ENCODE data around the gene OMP.

Gene OMP

GRCh38 chr11:77069336-77069968, 33.2 kb upstream of the OMP start:
- TF ChIP-seq CTCF (conservative IDR thresholded peaks at IDR 0.05; ENCODE audit: low read length) (no peak), EZH2phosphoT487 (IDR thresholded peaks at IDR 0.05; ENCODE audit: borderline replicate concordance) (no peak)
- no peaks in the 10 kb centered on the region for H3K9me2 ChIP-seq (replicated peaks; ENCODE audit: low read depth, low read length)
- peak overlapping the region; percentile 92 for H3K4me2 ChIP-seq (ENCODE audit: low read depth, low read length, poor library complexity, severe bottlenecking)
- peaks cover 75% of the 10 kb centered on the region for H3K4me1 ChIP-seq (ENCODE audit: insufficient read depth, low read length, poor library complexity, severe bottlenecking)
- no peaks in the 10 kb centered on the region for H3F3A ChIP-seq (ENCODE audit: low read depth)
- peaks cover 39% of the 10 kb centered on the region for H3K79me2 ChIP-seq (ENCODE audit: insufficient read depth, low read length)
- H3K9me3 ChIP-seq (ENCODE audit: insufficient read depth, low read depth, low read length), result no peaks in the 10 kb centered on the region
- H3K27me3 ChIP-seq (ENCODE audit: insufficient read depth, low read length, poor library complexity, severe bottlenecking), result no peaks in the 10 kb centered on the region
- peaks cover 7% of the 10 kb centered on the region for H4K20me1 ChIP-seq (ENCODE audit: insufficient read depth, low read length, poor library complexity, severe bottlenecking)
- H3K4me3 ChIP-seq (ENCODE audit: low read length, poor library complexity, severe bottlenecking), result peak overlapping the region; percentile 11
- H3K36me3 ChIP-seq (ENCODE audit: insufficient read depth, low read length), result no peaks in the 10 kb centered on the region
- no peak overlapping the region for H2AFZ ChIP-seq (ENCODE audit: low read length)
- H3K9ac ChIP-seq (ENCODE audit: low read depth, low read length, poor library complexity, severe bottlenecking), result peak overlapping the region; percentile 75

GRCh38 chr11:77069969-77070582, 32.6 kb upstream of the OMP start:
- Histone ChIP-seq H3K9me3 (ENCODE audit: insufficient read depth, low read depth, low read length) (no peaks in the 10 kb centered on the region), H4K20me1 (ENCODE audit: insufficient read depth, low read length, poor library complexity, severe bottlenecking) (peaks cover 7% of the 10 kb centered on the region), H3K9ac (ENCODE audit: low read depth, low read length, poor library complexity, severe bottlenecking) (no peak overlapping the region), H3K9me2 (replicated peaks; ENCODE audit: low read depth, low read length) (no peaks in the 10 kb centered on the region), H3K4me2 (ENCODE audit: low read depth, low read length, poor library complexity, severe bottlenecking) (peak overlapping the region; percentile 92), H3K79me2 (ENCODE audit: insufficient read depth, low read length) (peaks cover 44% of the 10 kb centered on the region), H3K4me1 (ENCODE audit: insufficient read depth, low read length, poor library complexity, severe bottlenecking) (peaks cover 81% of the 10 kb centered on the region), H3K36me3 (ENCODE audit: insufficient read depth, low read length) (no peaks in the 10 kb centered on the region), H2AFZ (ENCODE audit: low read length) (no peak overlapping the region), H3K27me3 (ENCODE audit: insufficient read depth, low read length, poor library complexity, severe bottlenecking) (no peaks in the 10 kb centered on the region), H3F3A (ENCODE audit: low read depth) (no peaks in the 10 kb centered on the region), H3K4me3 (ENCODE audit: low read length, poor library complexity, severe bottlenecking) (peak overlapping the region; percentile 11)
- TF ChIP-seq CTCF (conservative IDR thresholded peaks at IDR 0.05; ENCODE audit: low read length) (no peak), EZH2phosphoT487 (IDR thresholded peaks at IDR 0.05; ENCODE audit: borderline replicate concordance) (no peak)

- peaks cover 86% of the 10 kb centered on the region for H3K4me1 ChIP-seq (ENCODE audit: insufficient read depth, low read length, poor library complexity, severe bottlenecking)
- H2AFZ ChIP-seq (ENCODE audit: low read length), result no peak overlapping the region
- H3K9ac ChIP-seq (ENCODE audit: low read depth, low read length, poor library complexity, severe bottlenecking), result no peak overlapping the region
- peak overlapping the region; percentile 92 for H3K4me2 ChIP-seq (ENCODE audit: low read depth, low read length, poor library complexity, severe bottlenecking)
- H3F3A ChIP-seq (ENCODE audit: low read depth), result no peaks in the 10 kb centered on the region
- TF ChIP-seq CTCF (conservative IDR thresholded peaks at IDR 0.05; ENCODE audit: low read length) (no peak), EZH2phosphoT487 (IDR thresholded peaks at IDR 0.05; ENCODE audit: borderline replicate concordance) (no peak)
- H3K79me2 ChIP-seq (ENCODE audit: insufficient read depth, low read length), result peaks cover 44% of the 10 kb centered on the region
- H3K9me2 ChIP-seq (replicated peaks; ENCODE audit: low read depth, low read length), result no peaks in the 10 kb centered on the region
- no peaks in the 10 kb centered on the region for H3K9me3 ChIP-seq (ENCODE audit: insufficient read depth, low read depth, low read length)
- no peak overlapping the region for H3K4me3 ChIP-seq (ENCODE audit: low read length, poor library complexity, severe bottlenecking)
- H3K36me3 ChIP-seq (ENCODE audit: insufficient read depth, low read length), result no peaks in the 10 kb centered on the region
- H4K20me1 ChIP-seq (ENCODE audit: insufficient read depth, low read length, poor library complexity, severe bottlenecking), result peaks cover 7% of the 10 kb centered on the region
- H3K27me3 ChIP-seq (ENCODE audit: insufficient read depth, low read length, poor library complexity, severe bottlenecking), result no peaks in the 10 kb centered on the region
These were observed 31.6 kb upstream of the OMP start for GRCh38 chr11:77071077-77071476.
